ENCODE results near the gene PDLIM1.

The PDLIM1 gene

GRCh38 chr10:95333997-95334804 is 43.4 kb upstream of the PDLIM1 start:
- no peak for TF ChIP-seq CTCF (conservative IDR thresholded peaks at IDR 0.05; ENCODE audit: low read depth, low read length)
- no peak for DNase-seq (ENCODE audit: low read depth)
- no peak overlapping the region for H3K4me3 ChIP-seq (ENCODE audit: low read length)

- no peak overlapping the region for H3K4me3 ChIP-seq (ENCODE audit: low read length)
- TF ChIP-seq CTCF (conservative IDR thresholded peaks at IDR 0.05; ENCODE audit: low read depth, low read length) = no peak
- no peak for DNase-seq (ENCODE audit: low read depth)
Observed at GRCh38 chr10:95332666-95333249, 42.0 kb upstream of the PDLIM1 start.

GRCh38 chr10:95331596-95332130 is 40.9 kb upstream of the PDLIM1 start:
- TF ChIP-seq CTCF (conservative IDR thresholded peaks at IDR 0.05; ENCODE audit: low read depth, low read length) = no peak
- no peak for DNase-seq (ENCODE audit: low read depth)
- no peak overlapping the region for H3K4me3 ChIP-seq (ENCODE audit: low read length)

- no peak for DNase-seq (ENCODE audit: low read depth)
- no peak for TF ChIP-seq CTCF (conservative IDR thresholded peaks at IDR 0.05; ENCODE audit: low read depth, low read length)
- H3K4me3 ChIP-seq (ENCODE audit: low read length) = no peak overlapping the region
Observed at GRCh38 chr10:95330966-95331453, 40.2 kb upstream of the PDLIM1 start.

GRCh38 chr10:95329296-95329695 is 38.5 kb upstream of the PDLIM1 start:
- DNase-seq (ENCODE audit: low read depth) = no peak
- TF ChIP-seq CTCF (conservative IDR thresholded peaks at IDR 0.05; ENCODE audit: low read depth, low read length) = no peak
- H3K4me3 ChIP-seq (ENCODE audit: low read length) = no peak overlapping the region

GRCh38 chr10:95328013-95328412 is 37.2 kb upstream of the PDLIM1 start:
- no peak for TF ChIP-seq CTCF (conservative IDR thresholded peaks at IDR 0.05; ENCODE audit: low read depth, low read length)

More at GRCh38 chr10:95328013-95328412, 37.2 kb upstream of the PDLIM1 start:
- H3K4me3 ChIP-seq (ENCODE audit: low read length) = no peak overlapping the region
- no peak for DNase-seq (ENCODE audit: low read depth)

Data from retinal pigment epithelial cell (primary cell).